ENCODE measurements around the gene FGF11.
A peak's percentile ranks its signal among the peaks of the same experiment; 100 is the strongest.

Gene FGF11

GRCh38 chr17:7435676-7436555 lies 3.4 kb upstream of the FGF11 start:
- DNase-seq: peak; percentile 59

GRCh38 chr17:7436556-7437368 lies 2.5 kb upstream of the FGF11 start:
- DNase-seq: peak; percentile 73

DNA sequence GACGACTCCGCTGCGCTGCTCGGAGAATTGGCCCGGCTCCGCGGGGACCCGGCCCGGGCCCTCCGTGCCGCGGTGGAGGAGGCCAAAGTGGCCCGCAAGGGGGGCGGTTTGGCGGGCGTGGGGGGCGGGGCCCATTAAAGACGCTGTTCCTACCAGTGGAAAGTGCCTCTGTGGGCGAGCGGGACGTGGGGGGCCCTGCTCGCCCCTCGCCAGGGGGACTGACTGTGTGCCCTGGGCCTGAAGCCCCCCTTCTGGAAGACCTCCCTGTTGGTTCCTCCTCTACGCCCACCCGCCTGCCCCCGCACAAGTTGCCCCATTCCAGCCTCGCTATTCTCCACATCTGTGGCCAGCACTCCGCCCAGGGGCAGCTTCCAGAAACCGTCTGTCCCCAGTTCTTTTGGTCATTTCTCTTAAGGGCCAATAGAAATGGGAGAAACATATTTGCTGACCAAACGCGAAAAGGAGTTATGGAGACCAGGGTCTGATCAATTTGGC lies 1.9 kb upstream of the FGF11 start:
- no peak for DNase-seq

DNA sequence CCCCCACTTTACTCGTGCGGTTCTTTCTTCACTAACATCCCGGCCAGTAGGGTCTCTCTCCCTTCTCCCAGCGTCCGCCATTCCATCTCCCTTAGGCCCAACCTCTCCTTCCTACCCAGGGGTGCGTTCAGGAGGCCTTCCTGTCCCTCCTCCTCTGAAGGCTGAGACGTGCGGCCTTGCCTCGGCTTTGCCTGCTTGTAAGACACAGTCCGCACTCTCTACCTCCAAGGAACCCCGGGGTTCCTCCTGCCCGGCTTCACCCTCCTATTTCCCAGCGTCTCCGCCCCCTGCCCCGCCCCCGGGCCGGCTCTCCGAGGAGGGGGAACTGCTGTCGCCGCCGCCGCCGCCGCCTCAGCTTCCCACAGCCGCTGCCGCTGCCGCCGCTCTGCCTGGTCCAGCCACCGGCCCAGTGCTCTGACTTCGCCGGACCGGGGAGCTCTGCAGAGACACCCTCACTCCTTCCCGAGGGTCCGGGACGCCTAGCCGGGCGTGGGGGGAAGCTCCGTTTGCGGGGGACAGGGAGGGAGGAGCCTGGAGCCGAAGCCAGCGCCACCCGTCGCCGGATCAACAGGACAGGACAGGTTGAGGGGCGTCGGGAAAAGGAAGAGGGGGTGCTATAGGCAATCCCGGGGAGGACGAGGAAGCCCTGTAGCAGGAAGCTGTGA lies 1.2 kb upstream of the FGF11 start:
- peak; percentile 23 for DNase-seq

- DNase-seq: no peak
These were observed 454 bp upstream of the FGF11 start for GRCh38 chr17:7438656-7439460.

- DNase-seq: no peak
These were observed 961 bp downstream of the FGF11 start for GRCh38 chr17:7440113-7440833.

- DNase-seq: no peak
These were observed 1.5 kb downstream of the FGF11 start for GRCh38 chr17:7440834-7441195.

GRCh38 chr17:7441266-7441665 lies 2.0 kb downstream of the FGF11 start:
- DNase-seq: no peak

- DNase-seq: no peak
These were observed 2.8 kb downstream of the FGF11 start for GRCh38 chr17:7442142-7442541.

GRCh38 chr17:7443499-7444485 lies 4.5 kb downstream of the FGF11 start:
- no peak for DNase-seq

- no peak for DNase-seq
These were observed 5.6 kb downstream of the FGF11 start, which contains the start of gene CHRNB1 for GRCh38 chr17:7444682-7445618. CHRNB1 (plus strand) TSS chr17:7445061; CDS start chr17:7445128, 67 bp downstream.

GRCh38 chr17:7445619-7445968 lies 6.3 kb downstream of the FGF11 start:
- DNase-seq: peak; percentile 19

DNA sequence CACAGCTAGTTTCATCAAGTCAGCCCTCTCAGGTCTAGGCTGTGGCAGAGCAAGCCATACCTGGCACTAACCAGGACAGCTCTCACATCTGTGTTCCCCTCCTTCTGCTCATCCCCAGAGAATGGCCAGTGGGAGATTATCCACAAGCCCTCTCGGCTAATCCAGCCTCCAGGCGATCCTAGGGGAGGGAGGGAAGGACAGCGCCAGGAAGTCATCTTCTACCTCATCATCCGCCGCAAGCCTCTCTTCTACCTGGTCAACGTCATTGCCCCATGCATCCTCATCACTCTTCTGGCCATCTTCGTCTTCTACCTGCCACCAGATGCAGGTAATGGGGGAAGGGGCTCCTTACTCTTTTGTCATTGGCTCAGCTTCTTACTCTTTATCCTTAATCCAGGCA lies 9.1 kb downstream of the FGF11 start:
- no peak for DNase-seq

DNA sequence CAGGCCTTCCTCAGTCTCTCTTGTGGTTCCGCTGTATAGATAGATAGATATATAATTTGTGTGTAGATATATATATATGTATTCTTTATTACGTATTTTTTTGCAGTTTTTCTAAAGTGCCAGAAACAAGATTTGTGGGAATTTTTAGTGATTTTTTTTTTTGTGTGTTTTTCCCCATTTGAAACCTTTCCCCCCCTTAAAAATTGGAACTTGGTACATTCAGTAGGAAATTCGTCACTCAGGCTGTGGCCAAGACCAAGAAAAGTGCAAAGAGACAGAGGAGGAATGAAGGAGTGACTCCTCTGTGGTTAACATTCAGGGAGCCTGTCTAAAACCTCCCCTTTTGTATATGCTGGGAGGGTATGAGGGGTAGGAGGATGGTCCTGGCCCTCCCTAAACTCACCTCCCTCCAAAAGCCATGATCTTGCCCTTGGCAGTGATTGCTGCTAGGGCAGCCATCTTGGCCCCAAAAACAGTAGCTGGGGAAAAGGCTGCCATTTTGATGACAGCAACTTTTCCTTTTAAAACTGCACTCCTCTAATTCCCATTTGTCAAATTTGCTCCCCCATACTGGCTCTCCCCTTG lies 20.7 kb downstream of the FGF11 start:
- no peak for DNase-seq

- no peak for DNase-seq
These were observed 21.7 kb downstream of the FGF11 start for GRCh38 chr17:7460850-7461660.

- no peak for DNase-seq
These were observed 23.4 kb downstream of the FGF11 start for GRCh38 chr17:7462474-7463371.

- no peak for DNase-seq
These were observed 24.1 kb downstream of the FGF11 start for GRCh38 chr17:7463372-7463846.
